ENCODE data around the gene PAM16. TPM values are rescaled to one million over a fixed set of nuclear protein-coding genes. Genes with fewer than 3 reads are reported as not detected.

The PAM16 gene
- polyA plus RNA-seq, 1 donor from 2014 or later = 145 TPM

- TF ChIP-seq MXI1 (conservative IDR thresholded peaks at IDR 0.05; ENCODE audit: poor library complexity, severe bottlenecking) (no peak), RAD21 (conservative IDR thresholded peaks at IDR 0.05) (no peak), CTCF (IDR thresholded peaks at IDR 0.05; ENCODE audit: poor library complexity, severe bottlenecking) (no peak), EZH2 (IDR thresholded peaks at IDR 0.05; ENCODE audit: borderline replicate concordance, insufficient read depth, low read length, poor library complexity, severe bottlenecking) (no peak), TAF1 (IDR thresholded peaks at IDR 0.05; ENCODE audit: low read depth) (no peak), SMC3 (conservative IDR thresholded peaks at IDR 0.05; ENCODE audit: poor library complexity) (no peak), POLR2AphosphoS5 (IDR thresholded peaks at IDR 0.05) (no peak), REST (IDR thresholded peaks at IDR 0.05; ENCODE audit: borderline replicate concordance) (no peak), EP300 (conservative IDR thresholded peaks at IDR 0.05; ENCODE audit: poor library complexity, severe bottlenecking) (no peak)
- Histone ChIP-seq H3K4me3 (ENCODE audit: low read length) (no peak overlapping the region), H3K27me3 (ENCODE audit: insufficient read depth, low read depth, low read length) (no peaks in the 10 kb centered on the region), H3K4me2 (ENCODE audit: low read length) (no peak overlapping the region), H3K27ac (ENCODE audit: low read length) (no peak overlapping the region), H3K9ac (ENCODE audit: low read length) (no peak overlapping the region), H2AFZ (ENCODE audit: low read depth, low read length) (no peak overlapping the region), H3K79me2 (replicated peaks; ENCODE audit: insufficient read depth, low read length) (no peaks in the 10 kb centered on the region), H3K9me3 (ENCODE audit: low read length) (no peaks in the 10 kb centered on the region), H3K36me3 (ENCODE audit: insufficient read depth, low read length) (no peaks in the 10 kb centered on the region), H3F3A (ENCODE audit: insufficient read depth, low read length, poor library complexity, severe bottlenecking) (no peaks in the 10 kb centered on the region), H4K20me1 (ENCODE audit: insufficient read depth) (no peaks in the 10 kb centered on the region), H3K9me2 (ENCODE audit: insufficient read depth, low read length) (no peaks in the 10 kb centered on the region)
Observed at GRCh38 chr16:4390266-4391260, 39.4 kb upstream of the PAM16 start.

GRCh38 chr16:4389051-4389955 is 38.2 kb upstream of the PAM16 start:
- no peaks in the 10 kb centered on the region for H3F3A ChIP-seq (ENCODE audit: insufficient read depth, low read length, poor library complexity, severe bottlenecking)
- no peaks in the 10 kb centered on the region for H3K36me3 ChIP-seq (ENCODE audit: insufficient read depth, low read length)
- H3K4me3 ChIP-seq (ENCODE audit: low read length) = no peak overlapping the region
- H3K27me3 ChIP-seq (ENCODE audit: insufficient read depth, low read depth, low read length) = no peaks in the 10 kb centered on the region
- H2AFZ ChIP-seq (ENCODE audit: low read depth, low read length) = no peak overlapping the region
- no peak for TF ChIP-seq CTCF (IDR thresholded peaks at IDR 0.05; ENCODE audit: poor library complexity, severe bottlenecking)
- TF ChIP-seq MXI1 (conservative IDR thresholded peaks at IDR 0.05; ENCODE audit: poor library complexity, severe bottlenecking) = no peak
- no peak for TF ChIP-seq REST (IDR thresholded peaks at IDR 0.05; ENCODE audit: borderline replicate concordance)
- H3K27ac ChIP-seq (ENCODE audit: low read length) = no peak overlapping the region
- H3K9me2 ChIP-seq (ENCODE audit: insufficient read depth, low read length) = no peaks in the 10 kb centered on the region
- no peaks in the 10 kb centered on the region for H3K79me2 ChIP-seq (replicated peaks; ENCODE audit: insufficient read depth, low read length)
- no peak overlapping the region for H3K4me2 ChIP-seq (ENCODE audit: low read length)
- H3K9ac ChIP-seq (ENCODE audit: low read length) = no peak overlapping the region
- no peaks in the 10 kb centered on the region for H4K20me1 ChIP-seq (ENCODE audit: insufficient read depth)
- no peaks in the 10 kb centered on the region for H3K9me3 ChIP-seq (ENCODE audit: low read length)
